GM23338 (cell line): Measurements from ENCODE around the gene SLC22A17. TPM values are rescaled to one million over a fixed set of nuclear protein-coding genes. Genes with fewer than 3 reads are reported as not detected.

Experiments
- ATAC-seq: fragments of 200-7000 bp; cut with Tn5 transposase; 3 replicates; pipeline ENCODE4 v1.9.1; 2020
- DNase-seq: peaks from one replicate; pipeline ENCODE4 v3.0.0-alpha.2; 2015; ENCODE audit warnings: low spot score
- H2AFZ ChIP-seq: fragments of 200-600 bp; sonication (generic); 2 replicates; pipeline ENCODE4 v1.8.0; 2016; ENCODE audit warnings: antibody characterized with exemption, mild to moderate bottlenecking, moderate library complexity
- H3F3A ChIP-seq: fragments of 200-600 bp; sonication (generic); replicated peaks from 2 replicates; pipeline ENCODE4 v1.8.0; 2017; ENCODE audit warnings: antibody characterized with exemption, mixed run types, low read depth
- H3K27ac ChIP-seq: fragments of 200-600 bp; sonication (generic); 2 replicates; pipeline ENCODE4 v1.6.1; 2016; ENCODE audit warnings: low read depth
- H3K27me3 ChIP-seq: fragments of 200-600 bp; sonication (generic); 2 replicates; pipeline ENCODE4 v1.8.0; 2016; ENCODE audit warnings: mild to moderate bottlenecking, mixed run types, moderate library complexity; ENCODE audit not compliant: insufficient read depth
- H3K36me3 ChIP-seq: fragments of 200-600 bp; sonication (generic); 2 replicates; pipeline ENCODE4 v1.8.0; 2016; ENCODE audit warnings: mild to moderate bottlenecking; ENCODE audit not compliant: insufficient read depth
- H3K4me1 ChIP-seq: fragments of 200-600 bp; sonication (generic); 2 replicates; pipeline ENCODE4 v1.8.0; 2016; ENCODE audit warnings: mild to moderate bottlenecking, moderate library complexity; ENCODE audit not compliant: insufficient read depth
- H3K4me2 ChIP-seq: fragments of 200-600 bp; sonication (generic); 2 replicates; pipeline ENCODE4 v1.7.1; 2017; ENCODE audit warnings: mixed run types
- H3K4me3 ChIP-seq: fragments of 200-600 bp; sonication (generic); 2 replicates; pipeline ENCODE4 v1.6.1; 2016; ENCODE audit warnings: mixed run types
- H3K79me2 ChIP-seq: fragments of 200-600 bp; sonication (generic); replicated peaks from 2 replicates; pipeline ENCODE4 v1.8.0; 2017; ENCODE audit warnings: mild to moderate bottlenecking; ENCODE audit not compliant: insufficient read depth
- H3K9me2 ChIP-seq: fragments of 200-600 bp; sonication (generic); 2 replicates; pipeline ENCODE4 v1.8.0; 2017; ENCODE audit not compliant: insufficient read depth
- H4K20me1 ChIP-seq: fragments of 200-600 bp; sonication (generic); replicated peaks from 2 replicates; pipeline ENCODE4 v1.8.0; 2017; ENCODE audit warnings: mild to moderate bottlenecking; ENCODE audit not compliant: insufficient read depth
- H3K27ac Mint-ChIP-seq: 2 replicates; pipeline ENCODE4 v1.8.0; 2020; ENCODE audit warnings: inconsistent platforms, mild to moderate bottlenecking, moderate library complexity, mixed read lengths
- H3K27me3 Mint-ChIP-seq: 3 replicates; pipeline ENCODE4 v1.8.0; 2022; ENCODE audit warnings: low read depth, mild to moderate bottlenecking, moderate library complexity, mixed read lengths, inconsistent platforms; ENCODE audit not compliant: insufficient read depth, poor library complexity
- H3K36me3 Mint-ChIP-seq: 3 replicates; pipeline ENCODE4 v1.8.0; 2021; ENCODE audit warnings: low read depth, mild to moderate bottlenecking, inconsistent platforms, moderate library complexity, mixed read lengths
- H3K4me1 Mint-ChIP-seq: 3 replicates; pipeline ENCODE4 v1.8.0; 2020; ENCODE audit warnings: mild to moderate bottlenecking, inconsistent platforms, mixed read lengths
- H3K4me3 Mint-ChIP-seq: 3 replicates; pipeline ENCODE4 v1.8.0; 2021; ENCODE audit warnings: moderate library complexity, mild to moderate bottlenecking, inconsistent platforms, mixed read lengths
- H3K9me3 Mint-ChIP-seq: 3 replicates; pipeline ENCODE4 v1.8.0; 2020; ENCODE audit warnings: moderate library complexity, mild to moderate bottlenecking, inconsistent platforms, mixed read lengths
- CREB1 ChIP-seq: fragments of 250-450 bp; sonication (Bioruptor Pico); IDR thresholded peaks from 2 replicates; pipeline ENCODE4 v1.5.0; 2020; ENCODE audit warnings: low read depth, mild to moderate bottlenecking, moderate library complexity
- EZH2 ChIP-seq: fragments of 200-600 bp; sonication (generic); IDR thresholded peaks from one replicate; pipeline ENCODE4 v1.8.0; 2017; ENCODE audit warnings: antibody characterized with exemption, mild to moderate bottlenecking, low read depth; ENCODE audit not compliant: unreplicated experiment
- EZH2phosphoT487 ChIP-seq: fragments of 200-600 bp; sonication (generic); IDR thresholded peaks from one replicate; pipeline ENCODE4 v1.8.1; 2018; ENCODE audit warnings: antibody characterized with exemption; ENCODE audit not compliant: unreplicated experiment
- JUNB ChIP-seq: IDR thresholded peaks from one replicate; pipeline ENCODE4 v1.6.1; 2016; ENCODE audit warnings: antibody characterized with exemption; ENCODE audit not compliant: unreplicated experiment
- NANOG ChIP-seq: IDR thresholded peaks from 2 replicates; pipeline ENCODE4 v1.6.1; 2016; ENCODE audit warnings: antibody characterized with exemption, borderline replicate concordance
- POLR2AphosphoS5 ChIP-seq: IDR thresholded peaks from 2 replicates; pipeline ENCODE4 v1.6.1; 2016; ENCODE audit warnings: antibody characterized with exemption, low read depth
- REST ChIP-seq: IDR thresholded peaks from one replicate; pipeline ENCODE4 v1.6.1; 2018; ENCODE audit warnings: antibody characterized with exemption; ENCODE audit not compliant: unreplicated experiment
- STAT1 ChIP-seq: IDR thresholded peaks from one replicate; pipeline ENCODE4 v1.6.1; 2016; ENCODE audit warnings: antibody characterized with exemption; ENCODE audit not compliant: unreplicated experiment
- ZNF114 ChIP-seq: fragments of 250-450 bp; sonication (Bioruptor Pico); IDR thresholded peaks from 2 replicates; pipeline ENCODE4 v1.5.0; 2020; ENCODE audit warnings: mild to moderate bottlenecking, moderate library complexity
- ZNF331 ChIP-seq: fragments of 250-450 bp; sonication (Bioruptor Pico); IDR thresholded peaks from 2 replicates; pipeline ENCODE4 v1.5.0; 2020; ENCODE audit warnings: low read depth, mild to moderate bottlenecking, moderate library complexity
- ZNF462 ChIP-seq: fragments of 250-450 bp; sonication (Bioruptor Pico); IDR thresholded peaks from 2 replicates; pipeline ENCODE4 v1.5.0; 2020; ENCODE audit warnings: mild to moderate bottlenecking, moderate library complexity
- polyA plus RNA-seq: library from polyadenylated mRNA; unstranded; fragments of >200 nt; fragmentation: Nextera tagmentation; extraction: Ambion mirVana; gene quantifications from 2 replicates; pipeline ENCODE4 v1.2.1, GENCODE V29; 2016
- total RNA-seq: library from RNA; depleted of rRNA; stranded (reverse); fragments of >200 nt; shearing (Covaris generic); gene quantifications from 2 replicates; pipeline ENCODE4 v1.2.3, GENCODE V29; 2014
- TF ChIP-seq, protein P1 (sequence below), 2 experiments: fragments of 200-600 bp in 1 of 2; sonication (generic) in 1 of 2; conservative IDR thresholded peaks; 2 replicates each; pipeline versions ENCODE4 v1.5.1 to v1.6.1; 2016 to 2017; ENCODE audit warnings: antibody characterized with exemption in 2 of 2, low read depth in 2 of 2, mild to moderate bottlenecking in 2 of 2, moderate library complexity in 1 of 2
- TF ChIP-seq, protein P2 (sequence below): IDR thresholded peaks from 2 replicates; pipeline ENCODE4 v1.6.1; 2016; ENCODE audit warnings: antibody characterized with exemption

Gene SLC22A17
- total and polyA plus RNA-seq, 2 experiments from 2014 or later: 28.6 to 56.6 TPM

- no peak overlapping the region for H2AFZ ChIP-seq
- no peak overlapping the region for H3K4me2 ChIP-seq
- no peak overlapping the region for H3K27ac ChIP-seq
- H3K4me1 ChIP-seq: peaks cover 13% of the 10 kb centered on the region
- Mint-ChIP-seq H3K4me1 (peaks cover 26% of the 10 kb centered on the region), H3K36me3 (peaks cover 33% of the 10 kb centered on the region), H3K9me3 (no peaks in the 10 kb centered on the region; the same call in 2 of the 3 replicates), H3K27me3 (peaks cover 13% of the 10 kb centered on the region), H3K4me3 (no peak overlapping the region), H3K27ac (no peak overlapping the region)
- ATAC-seq (no peak), DNase-seq (no peak)
- peaks cover 2% of the 10 kb centered on the region; the same call in 1 of the 2 replicates for H4K20me1 ChIP-seq
- peaks cover 17% of the 10 kb centered on the region for H3K27me3 ChIP-seq
- H3K9me2 ChIP-seq: no peaks in the 10 kb centered on the region
- TF ChIP-seq STAT1 (no peak), NANOG (no peak), POLR2AphosphoS5 (no peak), CREB1 (CRISPR knock-in tag) (no peak), EZH2 (no peak), EZH2phosphoT487 (no peak), JUNB (no peak), REST (no peak), ZNF114 (no peak), ZNF331 (no peak), ZNF462 (no peak)
- TF ChIP-seq, protein P1, sequence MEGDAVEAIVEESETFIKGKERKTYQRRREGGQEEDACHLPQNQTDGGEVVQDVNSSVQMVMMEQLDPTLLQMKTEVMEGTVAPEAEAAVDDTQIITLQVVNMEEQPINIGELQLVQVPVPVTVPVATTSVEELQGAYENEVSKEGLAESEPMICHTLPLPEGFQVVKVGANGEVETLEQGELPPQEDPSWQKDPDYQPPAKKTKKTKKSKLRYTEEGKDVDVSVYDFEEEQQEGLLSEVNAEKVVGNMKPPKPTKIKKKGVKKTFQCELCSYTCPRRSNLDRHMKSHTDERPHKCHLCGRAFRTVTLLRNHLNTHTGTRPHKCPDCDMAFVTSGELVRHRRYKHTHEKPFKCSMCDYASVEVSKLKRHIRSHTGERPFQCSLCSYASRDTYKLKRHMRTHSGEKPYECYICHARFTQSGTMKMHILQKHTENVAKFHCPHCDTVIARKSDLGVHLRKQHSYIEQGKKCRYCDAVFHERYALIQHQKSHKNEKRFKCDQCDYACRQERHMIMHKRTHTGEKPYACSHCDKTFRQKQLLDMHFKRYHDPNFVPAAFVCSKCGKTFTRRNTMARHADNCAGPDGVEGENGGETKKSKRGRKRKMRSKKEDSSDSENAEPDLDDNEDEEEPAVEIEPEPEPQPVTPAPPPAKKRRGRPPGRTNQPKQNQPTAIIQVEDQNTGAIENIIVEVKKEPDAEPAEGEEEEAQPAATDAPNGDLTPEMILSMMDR (conservative IDR thresholded peaks at IDR 0.05; ENCODE audit: low read depth in 2 of 2): no peak
- TF ChIP-seq, protein P2, sequence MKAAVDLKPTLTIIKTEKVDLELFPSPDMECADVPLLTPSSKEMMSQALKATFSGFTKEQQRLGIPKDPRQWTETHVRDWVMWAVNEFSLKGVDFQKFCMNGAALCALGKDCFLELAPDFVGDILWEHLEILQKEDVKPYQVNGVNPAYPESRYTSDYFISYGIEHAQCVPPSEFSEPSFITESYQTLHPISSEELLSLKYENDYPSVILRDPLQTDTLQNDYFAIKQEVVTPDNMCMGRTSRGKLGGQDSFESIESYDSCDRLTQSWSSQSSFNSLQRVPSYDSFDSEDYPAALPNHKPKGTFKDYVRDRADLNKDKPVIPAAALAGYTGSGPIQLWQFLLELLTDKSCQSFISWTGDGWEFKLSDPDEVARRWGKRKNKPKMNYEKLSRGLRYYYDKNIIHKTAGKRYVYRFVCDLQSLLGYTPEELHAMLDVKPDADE: no peak
- H3K4me3 ChIP-seq: no peak overlapping the region
- no peaks in the 10 kb centered on the region for H3K36me3 ChIP-seq
- no peaks in the 10 kb centered on the region for H3K79me2 ChIP-seq
- 0 out of 2 replicates have a peak, but pooled peaks cover 3% of the 10 kb centered on the region for H3F3A ChIP-seq
Observed at GRCh38 chr14:23358553-23359166, 6.0 kb upstream of the SLC22A17 start.
